Uterus (tissue), 4 donors: Measurements from ENCODE around the gene ATPAF1. TPM values are rescaled to one million over a fixed set of nuclear protein-coding genes. Genes with fewer than 3 reads are reported as not detected.
A peak's percentile ranks its signal among the peaks of the same experiment; 100 is the strongest.

Experiments used
- DNase-seq, 2 donors: peaks; one replicate each; pipeline ENCODE4 v3.0.0-alpha.2; 2019 to 2020
- H3K27ac ChIP-seq, 2 donors: fragments of 200-600 bp; sonication (generic); 1 replicate in 1 of 2; 2 replicates in 1 of 2; pipeline ENCODE4 v1.5.1; 2016 to 2018
- H3K27me3 ChIP-seq, 2 donors: fragments of 200-600 bp; sonication (generic); one replicate each; pipeline ENCODE4 v1.5.1; 2018 to 2019; ENCODE audit warnings: control low read depth in 1 of 2
- H3K36me3 ChIP-seq, 2 donors: fragments of 200-600 bp; sonication (generic); one replicate each; pipeline ENCODE4 v1.5.1; 2019; ENCODE audit warnings: control low read depth in 1 of 2
- H3K4me1 ChIP-seq, 2 donors: fragments of 200-600 bp; sonication (generic); one replicate each; pipeline ENCODE4 v1.5.1; 2018 to 2019; ENCODE audit warnings: control low read depth in 1 of 2
- H3K4me3 ChIP-seq, 2 donors: fragments of 200-600 bp; sonication (generic); 1 replicate in 1 of 2; 2 replicates in 1 of 2; pipeline ENCODE4 v1.5.1; 2018 to 2019; ENCODE audit warnings: mild to moderate bottlenecking in 1 of 2
- H3K9me3 ChIP-seq, 2 donors: fragments of 200-600 bp; sonication (generic); one replicate each; pipeline ENCODE4 v1.5.1; 2019; ENCODE audit warnings: control low read depth in 1 of 2
- POLR2A ChIP-seq, 2 donors: fragments of 450-650 bp; IDR thresholded peaks; one replicate each; pipeline ENCODE4 v1.6.1; 2016; ENCODE audit warnings: antibody characterized with exemption in 2 of 2, mild to moderate bottlenecking in 1 of 2, moderate library complexity in 1 of 2
- intact Hi-C: fragments of 100-400 bp; cut with DNase I; formaldehyde crosslinking; loops from one replicate; pipeline ENCODE4 v1.15.1; 2023; ENCODE audit warnings: low total_unique reads
- total RNA-seq, 4 donors: library from RNA; depleted of rRNA in 3 of 4; stranded (reverse); fragments of >200 nt in 3 of 4; gene quantifications; one replicate each; pipeline versions ENCODE4 v1.1.0 to v1.2.4, GENCODE V29; 2014 to 2023
- TF ChIP-seq, protein P1 (sequence below), 4 experiments: fragments of 200-600 bp in 2 of 4; fragments of 450-650 bp in 2 of 4; sonication (generic) in 2 of 4; IDR thresholded peaks; one replicate each; pipeline ENCODE4 v1.5.1; 2016 to 2019; ENCODE audit warnings: antibody characterized with exemption in 4 of 4, mild to moderate bottlenecking in 2 of 4, moderate library complexity in 1 of 4
- donor health status: DM: yes; HTN: yes; CAD: no.

ATPAF1 gene
- total RNA-seq, 4 donors from 2014 or later: 8.2 to 59.7 (median 40.8) TPM

DNA sequence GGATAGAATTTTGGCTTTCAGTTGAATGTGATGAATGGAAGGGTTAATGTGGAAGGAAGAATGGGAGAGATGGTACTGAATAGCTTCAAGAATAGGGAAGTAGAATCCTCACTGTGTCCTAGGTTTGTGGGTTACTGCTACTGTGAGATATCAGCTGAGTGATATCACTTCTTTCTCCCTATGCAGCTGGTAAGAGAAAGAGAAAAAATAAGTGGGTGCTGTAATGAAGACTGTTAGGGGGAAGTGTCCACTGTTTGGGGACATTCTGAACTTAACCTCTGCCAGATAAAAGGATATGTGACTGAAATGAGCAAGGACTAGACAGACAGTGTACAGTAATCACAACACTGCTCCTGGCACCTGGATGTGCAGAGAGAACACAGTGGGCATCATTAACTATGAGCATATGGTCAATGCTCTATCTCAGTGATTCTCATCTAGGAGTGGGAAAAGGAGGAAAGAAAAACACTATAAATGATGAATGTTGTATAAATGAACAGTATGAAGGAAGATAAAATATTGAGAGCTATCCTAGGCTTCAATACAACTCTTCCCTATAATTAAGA, 26.0 kb downstream of the ATPAF1 start:
- no peak overlapping the region for H3K27ac ChIP-seq
- no peak overlapping the region for H3K4me3 ChIP-seq
- H3K36me3 ChIP-seq: no peaks in the 10 kb centered on the region
- TF ChIP-seq, protein P1, sequence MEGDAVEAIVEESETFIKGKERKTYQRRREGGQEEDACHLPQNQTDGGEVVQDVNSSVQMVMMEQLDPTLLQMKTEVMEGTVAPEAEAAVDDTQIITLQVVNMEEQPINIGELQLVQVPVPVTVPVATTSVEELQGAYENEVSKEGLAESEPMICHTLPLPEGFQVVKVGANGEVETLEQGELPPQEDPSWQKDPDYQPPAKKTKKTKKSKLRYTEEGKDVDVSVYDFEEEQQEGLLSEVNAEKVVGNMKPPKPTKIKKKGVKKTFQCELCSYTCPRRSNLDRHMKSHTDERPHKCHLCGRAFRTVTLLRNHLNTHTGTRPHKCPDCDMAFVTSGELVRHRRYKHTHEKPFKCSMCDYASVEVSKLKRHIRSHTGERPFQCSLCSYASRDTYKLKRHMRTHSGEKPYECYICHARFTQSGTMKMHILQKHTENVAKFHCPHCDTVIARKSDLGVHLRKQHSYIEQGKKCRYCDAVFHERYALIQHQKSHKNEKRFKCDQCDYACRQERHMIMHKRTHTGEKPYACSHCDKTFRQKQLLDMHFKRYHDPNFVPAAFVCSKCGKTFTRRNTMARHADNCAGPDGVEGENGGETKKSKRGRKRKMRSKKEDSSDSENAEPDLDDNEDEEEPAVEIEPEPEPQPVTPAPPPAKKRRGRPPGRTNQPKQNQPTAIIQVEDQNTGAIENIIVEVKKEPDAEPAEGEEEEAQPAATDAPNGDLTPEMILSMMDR (IDR thresholded peaks at IDR 0.05): no peak
- TF ChIP-seq POLR2A (IDR thresholded peaks at IDR 0.05): no peak
- no peaks in the 10 kb centered on the region for H3K9me3 ChIP-seq
- DNase-seq: no peak
- intact Hi-C loops: no loop called here
- no peaks in the 10 kb centered on the region for H3K4me1 ChIP-seq
- no peaks in the 10 kb centered on the region for H3K27me3 ChIP-seq

DNA sequence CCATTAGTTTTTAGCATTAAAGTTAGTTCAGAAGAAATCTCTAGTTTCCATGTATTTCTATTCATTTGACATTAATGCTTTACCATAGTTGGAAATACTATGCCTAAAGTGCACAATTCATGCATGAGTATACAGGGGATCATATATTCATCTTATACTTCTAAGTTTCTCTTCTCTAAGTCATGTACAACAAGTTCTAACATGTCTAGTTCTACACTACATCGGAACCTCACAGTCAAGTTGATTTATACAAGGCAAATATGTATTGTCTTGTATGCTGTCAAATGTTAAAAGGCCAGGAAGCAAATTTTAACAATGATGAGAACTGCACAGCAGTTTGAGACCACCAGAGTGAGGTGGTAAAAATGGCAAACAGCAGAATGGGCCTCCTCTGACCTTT, 28.6 kb downstream of the ATPAF1 start:
- no peaks in the 10 kb centered on the region for H3K36me3 ChIP-seq
- H3K27me3 ChIP-seq: no peaks in the 10 kb centered on the region
- H3K4me1 ChIP-seq: no peaks in the 10 kb centered on the region
- H3K4me3 ChIP-seq: no peak overlapping the region
- intact Hi-C loops: no loop called here
- TF ChIP-seq, protein P1 (IDR thresholded peaks at IDR 0.05): no peak
- TF ChIP-seq POLR2A (IDR thresholded peaks at IDR 0.05): no peak
- no peaks in the 10 kb centered on the region for H3K9me3 ChIP-seq
- H3K27ac ChIP-seq: no peak overlapping the region
- no peak for DNase-seq

DNA sequence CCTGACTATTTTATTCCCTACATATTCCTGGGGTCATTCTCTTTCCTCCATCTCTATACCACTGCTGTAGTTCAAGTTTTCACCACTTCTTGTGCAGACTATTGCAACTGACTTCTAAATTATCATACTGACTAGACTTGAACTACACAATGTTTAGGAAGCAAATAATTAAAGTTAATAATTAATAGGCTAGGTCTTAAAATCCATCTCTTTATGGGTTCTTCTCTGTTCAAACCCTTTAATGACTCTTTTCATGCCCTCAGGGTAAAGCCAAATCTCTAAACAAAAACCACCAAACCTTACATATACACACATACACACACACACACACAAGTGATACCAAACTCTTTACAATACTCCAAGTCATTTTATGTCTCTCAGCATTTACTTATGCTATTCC, 29.2 kb downstream of the ATPAF1 start:
- Histone ChIP-seq H3K27ac (no peak overlapping the region), H3K36me3 (no peaks in the 10 kb centered on the region), H3K9me3 (no peaks in the 10 kb centered on the region), H3K4me3 (no peak overlapping the region), H3K4me1 (no peaks in the 10 kb centered on the region), H3K27me3 (no peaks in the 10 kb centered on the region)
- TF ChIP-seq, protein P1 (IDR thresholded peaks at IDR 0.05): no peak
- TF ChIP-seq POLR2A (IDR thresholded peaks at IDR 0.05): no peak
- DNase-seq: no peak
- intact Hi-C loops: no loop called here

DNA sequence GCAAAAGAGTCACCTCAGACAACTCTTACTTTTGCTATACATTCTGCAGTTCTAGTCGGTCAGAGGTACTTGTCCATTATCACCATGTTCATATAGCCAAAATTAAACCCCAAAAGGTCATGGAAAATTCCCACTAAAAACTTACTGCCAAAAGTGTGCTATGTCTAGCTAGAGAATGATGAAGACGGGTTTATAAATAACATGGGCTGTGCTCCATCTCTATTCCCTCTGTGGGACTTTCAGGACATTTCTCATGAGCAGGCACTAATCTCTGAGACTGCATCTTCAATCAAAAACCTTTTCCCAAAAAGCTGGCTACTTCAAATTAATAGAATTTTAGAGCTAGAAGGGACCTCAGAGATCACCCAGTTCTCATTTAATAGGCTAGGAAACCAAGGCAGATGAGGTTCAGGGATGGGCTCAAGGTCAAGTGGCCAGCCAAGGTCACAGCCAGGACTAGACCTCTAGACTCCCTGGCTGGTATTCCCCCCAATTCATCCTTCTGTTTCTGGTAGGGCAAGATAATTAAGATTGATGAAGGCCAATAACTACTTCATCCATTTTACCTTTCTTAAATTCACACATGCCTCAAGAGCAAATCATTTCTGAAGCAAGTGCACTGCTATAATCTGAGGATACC, 30.6 kb downstream of the ATPAF1 start:
- H3K36me3 ChIP-seq: no peaks in the 10 kb centered on the region
- no peaks in the 10 kb centered on the region for H3K4me1 ChIP-seq
- H3K4me3 ChIP-seq: no peak overlapping the region
- no peak for DNase-seq
- no peaks in the 10 kb centered on the region for H3K9me3 ChIP-seq
- no peaks in the 10 kb centered on the region for H3K27me3 ChIP-seq
- intact Hi-C loops: no loop called here
- H3K27ac ChIP-seq: peak overlapping the region; percentile 25 to 71
- TF ChIP-seq, protein P1 (IDR thresholded peaks at IDR 0.05): no peak
- TF ChIP-seq POLR2A (IDR thresholded peaks at IDR 0.05): no peak

DNA sequence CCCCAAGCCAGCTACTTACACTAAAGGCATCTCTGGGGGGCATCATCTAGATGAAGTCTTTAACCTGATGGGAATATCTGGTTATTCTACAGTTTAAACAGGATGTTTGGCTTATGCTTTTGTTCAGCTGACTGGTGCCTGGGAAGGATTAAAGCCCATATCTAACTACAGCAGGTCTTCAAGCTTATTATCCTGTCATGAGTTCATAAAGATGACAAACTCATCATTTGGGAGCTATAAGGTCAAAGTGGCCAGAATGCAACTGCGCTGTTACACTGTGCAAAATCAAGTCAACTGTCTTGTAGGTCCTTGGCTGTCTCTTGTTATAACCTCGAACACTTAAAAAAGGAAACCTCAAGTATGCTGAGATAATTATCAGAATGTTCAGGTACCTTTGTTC, 33.0 kb downstream of the ATPAF1 start:
- Histone ChIP-seq H3K36me3 (no peaks in the 10 kb centered on the region), H3K9me3 (no peaks in the 10 kb centered on the region), H3K4me1 (no peaks in the 10 kb centered on the region), H3K27me3 (no peaks in the 10 kb centered on the region), H3K4me3 (no peak overlapping the region), H3K27ac (no peak overlapping the region)
- TF ChIP-seq, protein P1 (IDR thresholded peaks at IDR 0.05): no peak
- no peak for TF ChIP-seq POLR2A (IDR thresholded peaks at IDR 0.05)
- no peak for DNase-seq
- intact Hi-C loops: no loop called here
